Stimulated activated CD8-positive, alpha-beta memory T cell treated with anti-CD3 and anti-CD28 coated beads, Interleukin-7, amount 100 ng/mL, for 24 hours (primary cell): ENCODE results near the gene GABRG2.
"Not testable (repeated sequence)": the region's sequence is repeated elsewhere in the genome, so short reads cannot be mapped to it uniquely, and the experiment has no call there.

Source experiments
- DNase-seq: peaks from one replicate; pipeline ENCODE4 v3.0.0-alpha.2; 2020; ENCODE audit warnings: low read depth

The GABRG2 gene

DNA sequence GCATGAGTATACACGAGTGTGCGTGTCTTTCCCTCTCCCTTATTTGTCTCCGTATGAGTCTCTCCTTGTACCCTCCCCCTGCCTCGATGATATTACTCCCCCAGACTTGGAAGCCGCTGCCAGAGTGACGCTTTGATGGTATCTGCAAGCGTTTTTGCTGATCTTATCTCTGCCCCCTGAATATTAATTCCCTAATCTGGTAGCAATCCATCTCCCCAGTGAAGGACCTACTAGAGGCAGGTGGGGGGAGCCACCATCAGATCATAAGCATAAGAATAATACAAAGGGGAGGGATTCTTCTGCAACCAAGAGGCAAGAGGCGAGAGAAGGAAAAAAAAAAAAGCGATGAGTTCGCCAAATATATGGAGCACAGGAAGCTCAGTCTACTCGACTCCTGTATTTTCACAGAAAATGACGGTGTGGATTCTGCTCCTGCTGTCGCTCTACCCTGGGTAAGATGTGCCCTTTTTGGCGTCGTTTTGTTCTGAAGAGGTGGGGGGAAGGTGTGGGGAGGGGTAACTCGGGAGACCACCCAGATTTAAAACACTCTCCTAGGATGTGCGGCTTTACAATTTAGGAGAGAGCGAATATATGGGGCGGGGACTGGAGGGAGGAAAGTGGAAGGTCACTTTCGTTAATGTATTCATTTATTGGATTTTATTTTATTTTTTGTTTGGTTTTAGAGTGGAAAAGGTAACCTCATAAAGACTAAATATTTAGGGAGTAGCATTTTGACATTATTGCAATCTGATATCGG, at the start of gene GABRG2:
TSS of gene GABRG2 (plus strand) at position 119 of the 757 bp plus-strand sequence. CDS start at position 346, 227 bp downstream.
- no peak for DNase-seq

DNA sequence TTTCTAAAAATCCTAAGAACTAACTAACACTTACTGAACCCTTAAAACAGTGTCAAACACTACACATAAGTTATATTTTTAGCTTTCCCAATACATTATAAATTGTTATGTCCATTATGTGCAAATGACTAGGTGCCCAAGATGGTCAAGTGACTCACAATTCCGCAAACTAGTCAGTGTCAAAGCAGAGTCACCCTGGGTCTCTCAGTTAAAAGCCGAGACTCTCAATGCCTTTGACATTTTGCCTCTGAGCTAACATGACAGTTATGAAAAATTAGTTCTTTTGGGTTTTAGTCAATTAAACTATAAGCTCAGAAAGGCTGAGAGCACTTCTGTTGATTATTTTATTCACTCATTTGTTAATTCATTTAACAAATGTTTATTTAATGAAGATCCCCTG, 42.3 kb upstream of the GABRG2 start:
- no peak for DNase-seq

DNA sequence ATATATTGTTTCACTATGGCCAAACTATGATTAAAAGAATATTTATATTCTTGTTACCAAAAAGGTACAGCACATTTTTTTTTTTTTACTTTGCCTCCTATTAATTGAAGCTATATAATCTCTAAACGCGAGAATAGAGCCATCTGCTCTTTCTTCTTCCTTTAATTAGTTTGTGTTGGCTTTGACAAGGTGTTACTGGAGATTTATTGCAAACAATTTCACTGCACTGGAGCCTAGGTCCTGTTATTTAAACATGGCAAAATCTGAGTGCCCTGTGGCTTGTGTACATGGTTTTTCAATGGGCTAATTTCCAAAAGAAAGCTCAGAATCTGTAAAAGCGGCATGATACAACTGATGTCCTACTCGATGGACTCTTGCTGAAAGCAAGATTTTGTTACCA, 40.8 kb upstream of the GABRG2 start:
- DNase-seq: no peak

DNA sequence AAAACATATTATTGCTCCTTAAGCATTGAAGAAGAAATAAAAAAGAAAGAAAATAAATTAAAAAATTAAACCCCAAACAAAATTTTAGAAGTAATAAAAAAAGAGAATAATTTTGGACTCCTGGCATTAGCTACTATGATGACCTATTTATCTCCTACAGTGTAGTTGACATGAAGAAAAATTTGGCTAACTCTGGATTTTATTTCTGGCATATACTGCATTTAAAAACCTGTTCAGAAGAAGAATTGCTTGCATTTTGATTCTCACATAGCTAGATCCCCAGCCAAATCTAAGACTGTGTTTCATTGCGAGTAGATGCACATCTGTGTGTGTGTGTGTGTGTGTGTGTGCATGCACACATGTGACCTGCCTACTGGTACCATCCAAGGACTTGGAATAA, 30.1 kb upstream of the GABRG2 start:
- no peak for DNase-seq

DNA sequence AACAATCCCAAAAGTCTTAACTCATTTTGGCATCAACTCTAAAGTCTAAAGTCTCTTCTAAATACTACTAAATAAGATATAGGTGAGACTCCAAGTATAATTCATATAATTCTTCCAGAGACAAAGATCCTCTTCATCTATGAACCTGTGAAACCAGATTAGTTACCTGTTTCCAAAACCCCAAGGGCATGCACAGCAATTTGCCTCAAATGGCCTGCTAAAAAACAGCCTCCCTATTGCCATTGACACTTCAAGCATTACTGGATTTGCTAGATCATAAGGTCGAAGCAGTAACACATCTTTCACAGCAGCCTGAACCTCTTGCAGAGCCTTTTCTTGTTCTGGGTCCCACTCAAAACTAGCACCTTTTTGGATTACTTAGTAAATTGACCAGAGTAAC, 20.3 kb upstream of the GABRG2 start:
- no peak for DNase-seq

DNA sequence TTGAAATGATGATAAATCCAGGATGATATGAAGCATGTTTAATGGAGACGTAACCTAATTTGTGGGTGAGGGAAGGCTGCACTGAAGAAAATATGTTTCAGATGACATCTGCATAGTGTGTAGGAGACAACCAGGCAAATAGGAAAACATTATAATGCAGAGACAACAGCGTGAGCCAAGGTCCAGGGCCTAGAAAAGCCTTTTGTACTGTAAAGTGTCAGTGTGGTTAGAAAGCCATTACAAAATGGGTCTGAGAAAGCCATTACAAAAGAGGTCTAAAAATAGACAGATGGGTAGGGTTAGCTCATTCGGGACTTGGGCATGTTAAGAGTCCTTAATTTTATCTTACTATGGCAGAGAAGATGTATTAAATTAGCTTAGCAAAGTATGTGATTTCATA, 14.9 kb upstream of the GABRG2 start:
- DNase-seq: no peak

DNA sequence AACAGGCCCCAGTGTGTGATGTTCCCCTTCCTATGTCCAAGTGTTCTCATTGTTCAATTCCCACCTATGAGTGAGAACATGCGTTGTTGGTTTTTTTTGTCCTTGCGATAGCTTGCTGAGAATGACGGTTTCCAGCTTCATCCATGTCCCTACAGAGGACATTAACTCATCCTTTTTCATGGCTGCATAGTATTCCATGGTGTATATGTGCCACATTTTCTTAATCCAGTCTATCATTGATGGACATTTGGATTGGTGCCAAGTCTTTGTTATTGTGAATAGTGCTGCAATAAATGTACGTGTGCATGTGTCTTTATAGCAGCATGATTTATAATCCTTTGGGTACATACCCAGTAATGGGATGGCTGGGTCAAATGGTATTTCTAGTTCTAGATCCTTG, 12.5 kb upstream of the GABRG2 start:
- DNase-seq: not testable (repeated sequence)

DNA sequence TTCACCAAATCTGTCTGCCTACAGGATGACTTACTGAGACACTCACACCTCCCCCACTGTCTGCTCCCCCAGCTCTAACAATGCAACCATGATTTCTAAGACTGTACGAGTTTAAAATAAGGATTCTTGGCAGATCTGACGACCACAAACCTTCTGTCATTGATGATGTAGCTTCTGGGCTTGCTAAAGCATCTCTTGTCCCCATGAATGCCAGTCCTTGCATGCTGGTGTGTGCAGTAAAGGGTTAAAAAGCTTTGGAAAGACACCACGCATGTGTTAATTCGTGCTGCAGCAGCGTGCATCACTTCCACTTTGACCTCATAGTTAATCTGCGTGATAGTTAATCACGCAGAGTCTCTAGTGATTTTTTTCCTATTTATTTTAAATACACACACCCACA, 411 bp upstream of the GABRG2 start:
- DNase-seq: no peak

DNA sequence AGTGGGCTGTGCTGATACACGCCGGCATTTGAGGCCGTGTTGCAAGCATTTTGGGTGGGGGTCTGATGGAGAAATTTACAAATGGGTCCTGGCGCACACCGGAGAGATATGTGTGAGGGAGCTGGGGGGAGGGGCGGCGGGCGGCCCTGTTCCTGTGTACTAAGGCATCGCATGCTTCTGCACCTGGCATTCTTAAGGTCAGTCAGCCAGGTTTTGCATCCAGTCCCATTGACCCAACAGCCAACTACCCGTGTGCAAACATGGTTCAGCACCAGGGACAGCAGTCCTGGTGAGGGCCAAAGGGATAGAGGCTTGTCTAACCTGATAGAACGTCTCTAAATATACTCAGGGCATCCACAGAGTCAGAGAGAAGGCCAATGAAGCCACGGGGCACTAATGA, 839 bp downstream of the GABRG2 start:
- no peak for DNase-seq

DNA sequence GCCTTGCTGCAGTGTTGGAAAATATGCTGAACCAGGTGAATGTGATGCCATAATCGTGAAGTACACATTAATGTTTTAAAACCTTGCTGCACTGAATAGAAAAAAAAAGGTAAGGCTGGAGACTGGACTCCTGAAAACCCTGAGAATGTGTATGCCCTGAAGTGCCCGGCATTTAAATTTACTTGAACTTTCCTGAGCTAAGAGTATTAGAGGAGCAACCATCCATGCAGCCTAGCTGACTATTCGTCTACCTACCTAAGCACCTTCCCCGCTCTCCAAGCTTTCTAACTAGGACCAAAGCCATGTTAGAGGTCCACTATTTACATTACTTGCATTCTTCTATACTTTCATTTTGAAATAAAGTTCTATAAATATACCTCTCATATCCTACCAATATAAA, 1.4 kb downstream of the GABRG2 start:
- DNase-seq: no peak

DNA sequence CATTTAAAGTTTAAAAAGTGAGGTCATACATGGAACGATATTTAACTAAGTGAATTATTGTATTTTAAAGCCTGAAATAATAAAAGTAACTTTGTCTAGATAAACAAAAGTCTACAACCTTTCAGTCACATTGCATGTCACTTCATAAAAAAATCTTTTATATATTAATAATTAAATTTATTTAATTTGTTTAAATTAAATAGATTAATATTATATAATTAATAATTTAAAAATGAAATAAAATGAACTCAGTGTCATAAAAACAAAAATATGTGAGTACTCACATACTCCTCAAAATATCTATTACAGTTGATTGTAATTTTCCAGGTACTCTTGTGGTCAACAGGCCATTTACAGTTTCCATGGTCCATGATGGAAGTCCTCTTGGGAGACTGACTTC, 11.2 kb downstream of the GABRG2 start:
- no peak for DNase-seq

DNA sequence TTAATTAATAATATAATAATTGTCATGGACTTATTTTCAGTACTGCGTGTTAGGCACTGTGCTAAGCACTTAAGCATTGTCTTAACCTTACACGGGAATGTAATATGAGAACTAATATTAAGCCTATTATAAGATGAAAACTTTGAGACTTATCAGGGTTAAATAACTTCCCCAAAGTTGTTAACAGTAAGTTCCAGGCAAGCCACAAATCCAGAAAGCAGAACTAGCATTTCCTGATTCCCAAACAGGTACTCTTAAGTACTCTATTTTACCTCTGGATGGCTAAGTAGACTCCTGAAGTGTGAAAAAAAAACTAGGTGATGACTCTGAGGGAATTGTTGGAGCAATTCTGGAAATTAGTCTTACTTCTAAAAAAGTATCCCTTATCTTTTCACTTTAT, 23.8 kb downstream of the GABRG2 start:
- DNase-seq: no peak

DNA sequence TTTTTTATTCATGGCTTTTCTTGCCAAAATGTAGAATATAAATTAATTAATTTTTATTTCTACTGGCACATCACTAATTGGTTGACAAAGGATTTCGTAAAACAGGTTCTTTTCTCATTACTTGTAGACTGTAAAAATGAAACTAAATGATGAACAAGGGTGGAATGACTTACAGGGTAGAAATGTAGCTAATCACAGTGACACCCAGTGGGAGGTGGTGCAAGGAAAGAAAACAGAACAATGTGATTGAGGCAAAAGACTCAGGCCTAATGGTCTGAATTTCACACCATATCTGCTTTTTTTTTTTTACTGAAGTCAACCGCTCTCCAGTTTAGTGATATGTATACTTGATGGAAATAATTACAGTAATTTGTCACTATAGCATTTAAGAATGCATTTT, 28.9 kb downstream of the GABRG2 start:
- no peak for DNase-seq

DNA sequence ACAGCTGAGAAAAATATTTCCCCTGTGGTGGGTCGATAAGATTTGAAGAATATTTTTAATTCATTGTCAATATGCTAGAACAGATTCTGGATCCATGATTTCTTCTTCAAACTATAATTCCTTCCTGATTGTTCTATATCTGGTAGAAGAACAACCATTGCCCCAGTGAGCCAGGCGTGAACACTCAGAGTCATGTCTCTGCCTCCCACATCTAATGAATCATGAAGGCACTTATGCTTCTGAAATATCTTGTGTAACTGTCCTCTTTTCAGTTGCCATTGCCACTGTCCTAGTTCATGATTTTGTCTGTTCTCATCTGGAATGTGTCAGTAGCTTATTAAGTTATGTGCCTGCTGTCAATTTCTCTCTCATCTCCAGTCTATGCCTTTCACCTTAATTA, 40.0 kb downstream of the GABRG2 start:
- DNase-seq: no peak

DNA sequence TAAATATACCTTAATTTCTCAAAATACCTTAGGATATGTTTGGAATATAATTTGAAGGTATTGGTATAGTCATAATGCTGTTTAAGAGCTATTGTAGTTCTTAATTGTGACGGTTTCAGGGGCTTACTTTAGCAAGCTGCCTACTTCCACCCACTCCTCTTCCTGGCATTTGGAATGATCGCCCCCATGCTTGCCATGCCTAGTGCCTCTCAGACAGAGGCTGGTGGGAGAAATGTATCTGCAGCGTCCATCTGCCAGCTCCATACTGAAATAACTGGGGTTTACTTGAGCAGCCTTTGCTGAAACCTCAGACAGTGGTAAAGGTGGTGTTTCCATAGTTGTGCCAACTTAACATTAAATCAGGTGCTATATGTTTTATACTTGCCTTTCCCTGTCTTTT, 52.2 kb downstream of the GABRG2 start:
- DNase-seq: no peak

DNA sequence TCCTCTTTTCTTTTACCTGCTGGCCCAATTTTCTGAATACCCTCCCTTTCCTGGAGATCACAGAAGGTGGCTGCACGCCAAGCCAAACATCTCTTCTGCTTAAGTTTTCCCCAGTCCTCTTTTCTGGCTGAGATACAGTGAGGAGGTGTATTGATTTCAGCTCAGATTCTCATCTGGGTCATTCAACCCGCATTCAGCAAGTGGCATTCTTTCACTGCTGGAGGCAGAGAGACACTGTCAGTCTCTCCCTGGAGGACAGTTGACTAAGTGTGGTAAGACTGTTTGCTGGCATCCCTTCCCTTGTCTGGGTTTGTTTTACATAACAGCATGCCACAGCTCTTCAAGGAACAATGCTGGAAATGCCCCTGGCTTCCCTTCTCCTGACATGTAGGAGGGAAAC, 60.5 kb downstream of the GABRG2 start:
- no peak for DNase-seq

DNA sequence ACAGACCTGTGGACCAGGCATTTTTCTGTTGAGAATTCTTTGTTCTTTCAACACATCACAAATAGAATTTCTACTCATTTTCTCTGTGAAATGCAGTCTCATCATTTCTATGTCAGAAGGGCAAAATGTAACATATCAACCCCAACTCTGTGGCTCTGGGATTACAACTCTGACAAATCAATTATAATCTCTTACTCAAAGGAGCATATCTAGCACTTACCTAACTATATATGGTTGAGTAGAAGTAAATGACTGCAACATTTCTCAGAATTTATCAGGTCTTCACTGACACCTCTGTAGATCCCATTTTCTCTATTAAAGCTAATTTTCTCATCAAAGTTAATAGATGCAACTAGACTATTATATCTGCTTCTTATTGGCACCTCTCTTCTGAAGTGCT, 64.8 kb downstream of the GABRG2 start:
- DNase-seq: no peak

DNA sequence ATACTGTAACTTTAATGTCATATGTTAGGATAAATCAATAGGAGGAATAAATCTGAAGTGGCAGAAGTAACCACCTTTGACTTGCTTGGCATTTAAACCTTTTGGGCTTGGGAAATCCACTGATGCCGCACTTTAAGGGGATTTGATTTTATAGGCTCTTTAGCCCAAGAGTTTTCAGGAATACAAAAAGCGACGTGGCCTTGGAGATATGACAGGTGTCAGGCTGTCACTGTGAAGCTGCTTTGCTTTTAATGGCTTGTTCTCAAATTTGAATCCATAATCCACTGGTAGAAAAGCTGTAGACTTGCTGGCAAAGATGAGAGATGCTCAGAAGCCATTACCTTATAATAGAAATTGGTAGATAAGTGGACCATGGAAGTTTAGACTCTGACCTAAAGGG, 71.6 kb downstream of the GABRG2 start:
- no peak for DNase-seq

DNA sequence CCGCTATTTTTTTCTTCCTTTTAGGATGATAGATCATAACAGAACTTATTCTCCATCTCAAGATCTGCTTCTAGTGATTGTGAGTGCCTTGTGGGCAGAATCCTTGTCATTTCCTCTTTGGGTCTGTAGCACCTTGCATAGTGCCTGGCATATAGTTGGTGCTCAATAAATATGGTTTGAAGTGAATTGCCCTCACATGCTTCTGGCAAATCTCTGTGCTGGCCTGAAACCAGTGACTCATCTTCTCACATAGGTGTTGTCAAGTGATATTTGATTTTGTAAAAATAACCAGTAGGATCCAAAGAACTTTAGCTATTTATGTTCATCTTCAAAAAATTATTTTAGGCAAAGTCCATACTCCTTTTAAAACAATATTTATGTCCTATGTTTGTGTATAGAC, 86.7 kb downstream of the GABRG2 start:
- DNase-seq: no peak

DNA sequence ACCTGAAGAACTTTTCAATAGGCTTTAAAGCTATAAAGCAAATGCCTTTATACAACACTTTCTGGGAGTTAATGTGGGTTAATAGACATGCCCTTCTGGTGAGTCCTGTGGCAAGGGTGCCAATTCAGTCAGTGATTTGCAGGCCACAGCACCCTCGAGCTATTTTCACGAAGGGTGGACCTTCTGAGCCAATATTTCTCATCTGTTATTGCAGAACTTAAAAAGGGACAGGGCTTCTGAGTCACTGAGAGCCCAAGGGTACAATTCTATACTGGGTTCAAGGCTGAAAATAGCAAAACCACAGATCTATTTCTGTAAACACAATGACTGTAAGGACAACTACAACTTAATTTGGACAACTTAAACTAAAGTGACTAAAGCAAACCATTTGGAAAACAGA, 92.8 kb downstream of the GABRG2 start:
- no peak for DNase-seq

DNA sequence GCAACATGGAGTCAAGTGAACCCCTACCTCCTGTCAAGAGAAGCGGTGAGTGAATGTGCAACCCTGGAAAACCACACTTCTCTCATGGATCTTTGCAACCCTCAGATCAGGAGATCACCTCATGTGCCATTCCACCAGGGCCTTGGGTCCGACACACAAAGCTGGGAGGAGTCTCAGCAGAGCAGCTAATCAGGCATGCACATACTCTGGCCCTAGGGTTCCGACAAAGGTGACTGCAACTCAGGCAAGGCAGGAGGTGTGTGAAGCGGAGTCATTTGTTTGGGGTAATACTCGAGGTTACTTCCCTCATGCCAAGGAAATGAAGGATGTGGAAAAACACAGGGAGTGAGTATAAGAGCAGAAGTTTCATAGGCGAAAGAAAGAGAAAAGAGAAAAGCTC, 96.1 kb downstream of the GABRG2 start:
- DNase-seq: no peak

DNA sequence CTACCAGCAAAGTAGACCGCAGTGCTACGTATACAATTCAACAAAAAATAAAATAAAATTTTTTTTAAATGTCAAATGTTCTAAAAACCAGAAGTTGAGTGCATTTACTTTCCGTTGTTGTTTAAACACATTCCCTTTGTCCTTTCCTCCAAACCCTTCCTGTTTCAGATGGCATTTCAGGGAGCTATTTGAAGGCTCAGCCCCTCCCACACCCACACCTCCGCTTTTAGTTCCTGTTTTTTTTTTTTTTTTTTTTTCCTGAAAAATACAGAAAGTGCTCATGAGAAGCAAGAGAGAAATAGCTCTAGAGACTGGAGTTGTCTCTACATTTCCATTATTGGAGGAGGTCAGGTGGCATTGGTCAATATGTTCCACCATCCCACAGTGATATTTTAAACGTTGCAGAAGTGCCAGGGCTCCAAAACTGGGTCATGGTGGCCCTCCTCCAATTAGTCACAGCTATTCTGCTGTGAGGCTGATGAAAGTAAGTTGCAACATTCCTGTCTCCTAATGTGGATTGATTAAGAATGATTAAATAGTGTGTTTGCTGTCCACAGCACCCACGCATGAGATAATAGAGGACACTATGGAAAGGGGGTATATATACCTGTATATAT, 106.9 kb downstream of the GABRG2 start:
- no peak for DNase-seq

DNA sequence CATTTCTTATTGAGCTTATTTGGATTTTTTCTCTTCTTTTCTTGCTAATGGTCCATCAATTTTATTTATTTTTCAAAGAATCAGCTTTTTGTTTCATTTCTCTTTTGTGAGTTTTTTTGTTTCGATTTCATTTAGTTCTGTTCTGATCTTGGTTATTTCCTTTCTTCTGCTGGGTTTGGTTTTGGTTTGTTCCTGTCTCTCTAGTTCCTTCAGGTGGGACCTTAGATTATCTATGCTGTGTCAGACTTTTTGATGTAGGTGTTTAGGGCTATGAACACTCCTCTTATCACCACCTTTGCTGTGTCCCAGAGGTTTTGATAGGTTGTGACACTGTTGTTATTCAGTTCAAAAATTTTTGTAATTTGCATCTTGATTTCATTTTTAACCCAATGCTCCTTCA, 119.8 kb downstream of the GABRG2 start:
- no peak for DNase-seq

DNA sequence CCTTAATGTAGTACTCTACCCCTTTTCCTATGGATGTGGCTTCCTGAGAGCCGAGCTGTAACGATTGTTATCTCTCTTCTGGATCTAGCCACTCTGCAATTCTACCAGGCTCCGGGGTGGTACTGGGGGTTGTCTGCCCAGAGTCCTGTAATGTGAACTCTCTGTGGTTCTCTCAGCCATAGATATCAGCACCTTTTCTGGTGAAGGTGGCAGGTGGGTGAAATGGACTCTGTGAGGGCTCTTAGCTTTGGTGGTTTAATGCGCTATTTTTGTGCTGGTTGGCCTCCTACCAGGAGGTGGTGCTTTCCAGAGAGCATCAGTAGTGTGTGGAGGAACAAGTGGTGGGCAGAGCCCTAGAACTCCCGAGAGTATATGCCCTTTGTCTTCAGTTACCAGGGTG, 122.1 kb downstream of the GABRG2 start:
- no peak for DNase-seq
